IPS-18c (cell line): ENCODE measurements around the gene ROR1.
A peak's percentile ranks its signal among the peaks of the same experiment; 100 is the strongest.

Source experiments
- H3K4me3 ChIP-seq: 2 replicates; pipeline ENCODE4 v1.7.0; 2013; ENCODE audit warnings: low read depth, mild to moderate bottlenecking, low read length, moderate library complexity; ENCODE audit not compliant: insufficient read depth
- H3K9me3 ChIP-seq: one replicate; pipeline ENCODE4 v1.6.1; 2013; ENCODE audit warnings: mild to moderate bottlenecking, low read length, moderate library complexity; ENCODE audit not compliant: control insufficient read depth, insufficient read depth

The ROR1 gene

DNA sequence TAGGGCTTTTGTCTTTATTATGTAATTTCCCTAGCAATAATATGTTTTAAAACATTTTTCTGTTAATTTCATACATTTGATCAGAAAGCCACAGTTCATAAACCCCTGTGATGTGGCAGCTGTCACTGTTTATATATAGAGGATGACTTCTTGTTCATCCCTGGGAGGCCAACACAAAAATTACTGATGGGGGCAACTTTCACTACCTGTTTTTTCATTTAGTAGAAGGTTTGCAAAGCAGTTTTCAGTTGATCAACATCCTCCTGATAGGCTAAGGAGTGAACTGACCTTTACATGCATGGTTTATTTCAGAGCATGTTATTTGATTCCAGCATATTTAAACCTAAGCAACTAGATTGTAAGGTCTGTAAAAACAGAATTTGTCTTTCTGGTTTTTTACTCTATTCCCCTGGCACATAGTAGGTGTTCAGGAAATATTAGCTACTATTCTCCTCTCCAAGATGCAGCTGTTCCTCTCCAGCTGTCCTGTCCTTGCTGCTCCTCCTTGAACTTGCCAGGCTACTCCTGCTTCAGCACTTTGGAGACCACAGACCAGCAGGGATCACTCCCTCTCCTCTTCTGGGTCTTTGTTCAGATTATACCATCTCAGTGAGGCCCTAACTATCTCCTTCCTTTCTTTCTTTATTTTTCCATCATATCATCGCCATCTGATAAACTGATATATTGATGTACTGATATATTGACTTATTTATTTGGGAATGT, 54.7 kb downstream of the ROR1 start:
- H3K4me3 ChIP-seq: no peak overlapping the region
- H3K9me3 ChIP-seq: no peaks in the 10 kb centered on the region

DNA sequence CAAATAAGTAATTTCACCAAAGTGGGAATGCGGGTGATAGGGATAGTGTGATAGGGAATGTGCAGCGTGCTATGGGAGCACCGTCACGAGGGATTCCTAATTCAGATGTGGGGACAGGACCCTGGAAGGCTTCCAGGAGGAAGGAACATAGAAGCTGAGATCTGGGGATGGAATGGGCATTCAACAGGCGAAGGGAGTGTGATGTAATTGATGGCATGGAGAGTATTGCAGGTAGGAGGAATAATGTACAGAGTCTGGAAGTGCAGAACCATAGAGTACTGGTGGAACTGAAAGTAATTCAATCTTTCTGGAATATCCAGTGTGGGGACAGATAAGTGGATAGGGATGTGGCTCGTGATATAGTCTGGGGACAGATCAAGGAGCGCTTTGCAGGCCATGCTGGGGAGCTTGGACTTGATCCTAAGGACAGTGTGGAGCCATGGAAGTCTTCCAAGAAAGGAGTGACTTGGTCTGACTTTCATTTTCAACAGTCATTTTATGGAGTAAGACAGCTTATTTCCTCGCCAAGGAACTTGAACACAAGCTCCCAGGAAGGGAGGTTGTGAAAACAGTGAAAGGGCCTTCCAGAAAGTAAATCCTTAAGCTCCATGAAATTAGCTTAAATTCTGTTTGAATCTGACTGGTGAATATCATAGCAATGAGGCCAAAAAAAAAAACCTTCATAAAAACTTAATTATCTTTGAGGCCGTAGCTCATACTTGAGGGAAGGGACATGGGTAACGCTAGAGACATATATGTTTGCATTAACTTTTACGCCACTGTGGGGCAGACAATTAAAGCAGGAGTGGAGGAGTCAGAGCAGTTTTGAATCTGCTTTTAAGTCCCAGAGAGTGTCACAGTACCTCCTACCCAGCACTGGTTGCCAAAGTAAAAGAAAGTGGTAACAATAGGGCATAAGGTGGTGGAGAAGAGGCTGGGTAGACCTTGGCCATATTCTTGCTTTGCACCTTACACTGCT, 55.8 kb downstream of the ROR1 start:
- peak overlapping the region; percentile 22; the same call in 1 of the 2 replicates for H3K4me3 ChIP-seq

DNA sequence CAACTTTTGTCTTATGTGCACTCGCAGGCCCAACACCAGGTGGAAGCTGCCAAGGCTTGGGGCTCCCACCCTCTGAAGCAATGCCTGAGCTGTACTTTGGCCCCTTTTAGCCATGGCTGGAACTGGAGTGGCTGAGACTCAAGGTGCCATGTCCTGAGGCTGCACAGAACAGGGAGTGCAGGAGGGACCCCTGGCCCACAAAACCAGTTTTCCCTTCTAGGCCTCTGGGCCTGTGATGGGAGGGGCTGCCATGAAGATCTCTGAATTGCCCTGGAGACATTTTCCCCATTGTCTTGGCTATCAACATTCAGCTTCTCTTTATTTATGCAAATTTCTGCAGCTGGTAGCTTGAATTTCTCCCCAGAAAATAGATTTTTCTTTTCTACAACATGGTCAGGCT, 57.6 kb downstream of the ROR1 start:
- no peaks in the 10 kb centered on the region for H3K9me3 ChIP-seq

More for the DNA sequence above, 55.8 kb downstream of the ROR1 start:
- no peaks in the 10 kb centered on the region for H3K9me3 ChIP-seq

DNA sequence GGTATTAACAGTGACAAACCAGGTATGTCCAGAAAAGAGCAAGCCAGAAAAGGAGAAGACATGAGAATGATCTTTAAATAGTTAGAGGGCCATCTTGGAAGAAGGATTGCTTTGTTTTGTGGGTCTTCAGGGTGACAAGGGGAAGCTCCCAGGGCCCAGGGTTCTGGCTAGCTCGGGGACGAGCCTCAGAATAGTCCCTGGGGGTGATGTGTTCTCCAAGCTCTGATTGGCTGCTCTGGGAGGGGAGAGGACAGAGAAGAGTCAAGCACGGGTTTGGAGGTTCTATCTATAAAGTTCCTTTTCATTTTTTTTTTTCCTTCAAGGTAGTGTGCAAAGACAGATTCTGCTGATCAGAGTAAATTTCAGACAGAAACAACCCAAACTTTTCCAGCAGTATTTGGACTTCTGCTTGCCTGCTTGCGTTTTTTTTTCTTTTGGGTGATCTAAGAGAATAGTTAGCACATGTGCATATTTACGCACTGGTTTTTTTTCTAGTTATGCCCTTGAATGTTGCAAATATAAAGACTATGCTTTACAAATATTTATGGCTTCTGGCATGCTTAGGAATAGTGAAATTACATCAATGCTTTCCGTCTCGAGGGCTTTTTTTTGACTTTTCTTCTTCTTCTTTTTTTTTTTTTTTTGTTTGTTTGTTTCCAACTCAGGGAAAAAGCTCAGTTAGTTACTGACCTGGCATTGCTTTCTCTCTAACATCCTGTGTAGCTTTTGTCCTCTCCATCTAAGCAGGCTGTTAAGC, 59.7 kb downstream of the ROR1 start:
- Histone ChIP-seq H3K9me3 (no peaks in the 10 kb centered on the region), H3K4me3 (no peak overlapping the region)

More for the DNA sequence above, 57.6 kb downstream of the ROR1 start:
- H3K4me3 ChIP-seq: no peak overlapping the region

DNA sequence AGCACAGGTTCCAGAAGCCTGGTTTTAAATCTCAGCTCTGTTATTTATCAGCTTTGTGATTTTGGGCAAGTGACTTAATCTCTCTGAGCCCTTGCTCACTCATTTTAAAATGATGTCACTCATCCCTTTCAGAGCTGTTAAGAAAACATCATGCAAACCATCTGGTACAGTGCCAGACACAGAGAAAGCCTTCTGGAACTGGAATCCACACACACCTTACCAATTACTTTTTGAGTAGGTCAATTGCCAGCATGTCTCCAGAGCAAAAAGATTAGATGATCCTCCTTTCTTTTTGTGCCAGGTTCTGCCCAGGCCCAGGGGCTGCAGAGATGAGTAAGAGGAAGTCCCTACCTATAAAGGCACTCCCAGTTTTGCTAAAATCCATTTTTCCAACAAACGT, 61.3 kb downstream of the ROR1 start:
- Histone ChIP-seq H3K9me3 (no peaks in the 10 kb centered on the region), H3K4me3 (no peak overlapping the region)

DNA sequence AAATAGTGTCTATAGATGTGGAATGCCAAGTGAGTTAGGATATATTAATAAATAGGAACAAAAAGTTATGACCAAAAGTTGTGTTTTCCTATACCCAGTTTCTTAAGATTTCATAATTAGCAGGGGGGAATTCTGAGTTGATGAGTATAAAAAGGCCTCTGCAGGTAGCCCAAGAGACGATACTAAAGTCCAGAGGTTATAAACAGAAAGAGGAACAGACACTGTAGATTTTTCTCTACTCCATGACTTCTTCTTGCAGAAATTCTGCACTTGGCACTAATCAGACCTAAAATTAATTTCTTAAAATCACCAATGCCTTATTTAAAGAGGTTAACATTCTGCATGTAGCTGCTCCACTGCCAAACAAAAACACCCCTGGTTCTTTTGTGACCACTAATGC, 62.6 kb downstream of the ROR1 start:
- no peaks in the 10 kb centered on the region for H3K9me3 ChIP-seq
- no peak overlapping the region for H3K4me3 ChIP-seq

DNA sequence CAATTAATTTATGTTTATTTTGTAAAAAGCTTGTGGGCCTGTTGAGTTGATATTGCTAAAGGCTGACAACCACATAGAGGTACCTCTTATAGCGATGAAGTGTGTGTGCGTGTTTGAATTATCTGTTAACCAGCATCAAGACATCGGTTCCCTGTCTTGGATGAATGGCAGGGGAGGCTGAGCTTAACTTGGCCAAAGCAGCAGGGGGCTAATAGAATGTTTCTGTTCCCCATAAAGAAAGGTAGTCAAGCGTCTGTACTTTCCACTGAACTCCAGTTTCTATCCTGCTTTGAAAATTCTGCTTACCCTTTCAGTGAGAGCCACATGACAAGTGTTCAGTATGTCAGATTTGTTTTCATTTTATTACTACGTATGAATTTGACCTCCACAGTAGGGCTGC, 63.0 kb downstream of the ROR1 start:
- Histone ChIP-seq H3K9me3 (no peaks in the 10 kb centered on the region), H3K4me3 (no peak overlapping the region)

DNA sequence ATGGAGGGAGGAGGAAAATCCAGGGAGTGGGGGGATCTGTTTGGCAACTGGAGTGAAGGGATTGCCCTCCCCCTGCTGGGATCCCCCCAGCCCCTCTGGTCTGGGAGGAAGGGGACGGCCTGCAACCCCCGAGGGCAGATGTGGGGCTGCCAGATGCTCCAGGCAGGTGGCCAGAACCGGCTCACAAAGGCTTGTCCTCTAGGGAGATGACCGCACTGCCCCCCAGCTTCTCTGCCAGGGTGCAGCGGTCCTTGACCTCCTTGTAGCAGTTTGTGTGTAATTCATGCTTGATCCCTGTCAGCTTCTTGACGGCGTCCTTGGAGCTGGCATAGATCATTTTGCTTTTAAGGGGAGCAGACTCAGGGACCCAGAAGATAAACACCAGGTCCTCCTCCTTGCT, 69.2 kb downstream of the ROR1 start:
- Histone ChIP-seq H3K4me3 (no peak overlapping the region), H3K9me3 (no peaks in the 10 kb centered on the region)

DNA sequence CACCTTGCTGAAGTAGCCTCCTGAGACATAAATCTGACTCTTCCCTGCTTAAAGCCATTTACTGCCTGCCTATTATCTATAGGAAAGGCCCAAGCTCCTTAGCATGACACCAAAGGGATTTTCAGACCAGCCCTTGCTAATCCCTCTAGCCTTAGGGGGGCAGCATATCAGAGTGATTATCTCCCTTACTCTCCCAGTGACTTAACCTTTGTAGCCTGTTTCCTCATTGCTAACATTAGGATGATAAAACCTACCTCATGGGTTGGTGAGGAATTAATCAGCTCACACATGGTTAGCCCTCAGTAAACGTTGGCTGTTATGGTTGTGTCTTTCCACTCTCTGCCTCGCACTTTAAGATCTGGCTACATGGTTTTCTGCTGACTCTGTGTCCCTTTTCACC, 70.1 kb downstream of the ROR1 start:
- no peaks in the 10 kb centered on the region for H3K9me3 ChIP-seq
- no peak overlapping the region for H3K4me3 ChIP-seq

DNA sequence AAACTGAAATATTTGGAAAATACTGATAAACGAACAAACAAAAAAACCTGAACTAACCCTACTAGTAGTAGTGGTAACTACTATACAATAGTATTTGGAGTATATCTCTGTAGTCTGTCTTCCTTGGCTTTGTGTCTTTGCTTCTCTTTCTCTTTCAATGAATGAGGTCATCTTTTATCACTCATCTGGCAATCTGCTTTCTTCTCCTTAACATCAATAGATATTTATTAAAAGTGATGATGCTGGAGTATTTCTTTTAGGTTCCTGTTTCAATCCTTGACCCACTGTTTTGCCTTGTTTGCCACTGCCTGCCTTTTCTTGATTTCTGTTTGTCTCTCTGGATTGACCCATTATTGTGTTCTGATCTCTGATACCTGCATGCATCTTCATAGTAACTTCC, 71.5 kb downstream of the ROR1 start:
- Histone ChIP-seq H3K4me3 (no peak overlapping the region), H3K9me3 (no peaks in the 10 kb centered on the region)

DNA sequence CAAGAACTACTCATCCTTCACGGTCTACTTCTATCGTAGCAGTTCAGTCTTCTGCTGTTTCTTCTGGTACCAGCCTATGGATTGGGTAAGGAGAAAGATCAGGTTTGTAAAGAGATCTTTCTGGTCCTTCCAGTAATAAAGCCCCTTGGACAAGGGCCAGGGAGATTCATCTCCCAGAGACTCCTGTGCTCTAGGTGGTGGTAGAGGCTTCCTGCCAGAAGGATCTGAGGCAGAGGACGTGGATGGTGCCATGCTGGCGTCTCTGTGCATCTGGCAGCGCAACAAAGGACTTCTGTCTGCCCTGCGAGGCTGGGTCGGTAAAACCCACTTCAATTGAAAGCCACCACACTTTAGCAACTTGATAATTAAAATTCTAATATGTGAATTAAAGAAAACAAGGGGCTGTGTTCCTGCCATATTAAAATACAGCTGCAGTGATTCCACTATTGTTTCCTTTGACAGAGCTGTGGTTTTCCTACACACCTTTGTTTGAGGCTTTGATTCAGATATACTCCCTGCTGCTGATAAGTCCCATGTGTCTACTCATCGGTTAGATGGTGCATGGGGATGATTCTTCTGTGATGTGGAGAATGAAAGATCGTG, 73.6 kb downstream of the ROR1 start:
- H3K9me3 ChIP-seq: no peaks in the 10 kb centered on the region
- H3K4me3 ChIP-seq: no peak overlapping the region

DNA sequence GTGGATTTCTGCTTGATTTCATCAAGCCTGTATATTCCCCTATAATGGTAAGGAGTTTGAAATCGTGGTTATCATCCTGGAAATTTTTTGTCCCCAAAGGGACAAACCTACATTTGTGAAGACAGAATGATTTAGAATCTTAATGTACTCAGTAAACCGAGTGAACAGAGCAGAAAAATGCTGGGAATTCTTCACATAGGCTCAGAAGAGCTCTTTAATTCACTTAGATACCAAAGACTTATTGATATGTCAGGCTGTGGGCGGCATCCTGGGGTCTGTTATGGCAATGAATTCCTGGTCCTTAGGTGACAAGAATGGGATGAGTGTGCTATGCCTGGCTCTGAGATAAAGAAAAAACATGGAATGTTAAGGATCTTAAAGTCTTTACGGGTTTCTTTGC, 74.9 kb downstream of the ROR1 start:
- Histone ChIP-seq H3K9me3 (no peaks in the 10 kb centered on the region), H3K4me3 (no peak overlapping the region)

DNA sequence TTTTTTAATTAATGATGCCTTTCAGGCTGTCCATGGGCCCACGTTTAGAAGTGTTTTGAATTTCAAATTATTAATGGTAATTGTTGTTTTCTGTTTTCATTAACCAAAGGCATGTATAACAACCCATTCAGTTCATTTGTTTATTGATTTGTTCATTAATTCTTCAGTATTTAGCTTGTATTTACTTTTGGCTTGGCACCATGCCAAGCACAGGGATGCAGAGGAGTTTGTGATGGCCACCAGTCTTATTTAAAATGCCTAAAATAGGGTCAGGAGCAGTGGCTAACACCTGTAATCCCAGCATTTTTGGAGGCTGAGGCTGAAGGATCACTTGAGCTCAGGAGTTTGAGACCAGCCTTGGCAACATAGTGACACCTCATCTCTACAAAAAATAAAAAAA, 75.3 kb downstream of the ROR1 start:
- Histone ChIP-seq H3K9me3 (no peaks in the 10 kb centered on the region), H3K4me3 (no peak overlapping the region)

DNA sequence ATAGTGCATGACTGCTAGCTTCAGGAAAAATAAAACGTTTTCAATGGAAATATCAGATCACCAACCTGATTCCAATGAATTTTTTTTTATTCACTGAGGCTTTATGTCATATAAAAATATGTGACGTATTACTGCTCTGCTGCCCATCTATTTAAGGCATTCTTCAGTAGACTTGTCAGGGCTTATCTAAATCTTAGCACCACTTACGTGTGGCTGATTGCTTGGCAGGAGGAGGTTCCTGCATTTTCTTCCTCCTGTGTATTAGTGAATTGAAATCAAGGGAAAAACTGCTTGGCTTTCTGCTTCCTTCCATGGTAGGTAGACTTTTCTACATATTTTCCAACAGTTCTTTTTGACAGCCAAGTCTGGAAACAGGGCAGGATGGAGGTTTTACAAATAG, 80.3 kb downstream of the ROR1 start:
- H3K4me3 ChIP-seq: no peak overlapping the region
- H3K9me3 ChIP-seq: no peaks in the 10 kb centered on the region

DNA sequence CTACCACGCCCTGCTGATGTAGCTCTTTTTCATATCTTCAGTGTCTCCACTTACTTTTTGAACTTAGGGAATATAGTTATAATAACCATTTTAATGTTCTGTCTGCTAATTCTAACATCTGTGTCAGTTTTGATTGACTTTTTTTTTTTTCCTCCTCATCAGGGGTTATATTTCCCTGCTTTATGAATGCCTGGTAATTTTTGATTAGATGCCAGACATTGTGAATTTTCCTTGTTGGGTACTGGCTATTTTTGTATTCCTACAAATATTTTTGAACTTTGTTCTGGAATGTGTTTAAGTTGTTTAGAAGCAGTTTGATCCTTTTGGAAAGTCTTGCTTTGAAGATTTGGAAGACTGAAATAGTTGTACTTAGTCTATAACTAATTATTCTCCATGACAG, 82.1 kb downstream of the ROR1 start:
- Histone ChIP-seq H3K9me3 (no peaks in the 10 kb centered on the region), H3K4me3 (no peak overlapping the region)

DNA sequence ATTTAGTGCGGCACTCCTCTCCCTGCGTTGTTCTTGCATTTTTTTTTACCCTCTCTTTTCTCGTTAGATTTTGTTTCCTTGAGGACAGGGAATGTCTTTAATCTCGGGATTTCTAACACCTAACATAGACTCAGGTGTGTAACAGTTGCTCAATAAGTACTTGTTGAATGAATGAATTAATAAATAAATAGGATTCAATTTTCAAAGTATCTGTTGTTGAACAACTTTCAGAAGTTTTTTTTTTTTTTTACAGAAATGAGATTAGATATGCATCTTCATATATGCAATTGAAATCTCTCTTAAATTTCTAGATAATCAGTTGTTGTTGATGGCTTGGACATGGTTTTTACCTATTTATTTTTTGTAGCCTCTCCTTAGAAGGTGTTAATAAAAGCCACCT, 83.1 kb downstream of the ROR1 start:
- Histone ChIP-seq H3K4me3 (no peak overlapping the region), H3K9me3 (no peaks in the 10 kb centered on the region)

DNA sequence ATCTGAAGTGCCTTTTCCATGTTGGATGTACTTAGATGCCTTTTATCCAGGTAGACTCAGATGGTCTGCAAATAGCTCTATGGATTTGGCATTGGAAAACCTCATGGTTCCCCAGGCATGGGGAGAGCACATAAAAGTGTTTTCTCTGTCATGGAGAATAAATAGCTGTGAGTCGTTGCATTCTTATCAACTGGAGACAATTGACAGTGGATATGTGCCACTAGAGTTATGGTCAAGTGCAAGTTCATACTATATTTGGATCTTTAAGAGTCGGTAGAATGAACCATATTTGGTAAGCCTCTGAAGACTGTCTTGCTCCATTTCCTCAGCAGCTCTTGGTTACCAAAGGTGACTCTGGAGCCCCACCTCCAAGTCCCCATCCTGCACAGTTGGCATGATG, 83.7 kb downstream of the ROR1 start:
- Histone ChIP-seq H3K9me3 (no peaks in the 10 kb centered on the region), H3K4me3 (no peak overlapping the region)
